HG02970 (cell line): ENCODE data around the gene FES.
"Not testable (repeated sequence)": the region's sequence is repeated elsewhere in the genome, so short reads cannot be mapped to it uniquely, and the experiment has no call there.

Source experiments
- ATAC-seq: cut with Tn5 transposase; IDR thresholded peaks from one replicate; pipeline ENCODE4 v1.9.1; 2021; ENCODE audit warnings: mild to moderate bottlenecking, moderate library complexity, moderate number of reproducible peaks; ENCODE audit not compliant: unreplicated experiment, low FRiP score

FES gene

DNA sequence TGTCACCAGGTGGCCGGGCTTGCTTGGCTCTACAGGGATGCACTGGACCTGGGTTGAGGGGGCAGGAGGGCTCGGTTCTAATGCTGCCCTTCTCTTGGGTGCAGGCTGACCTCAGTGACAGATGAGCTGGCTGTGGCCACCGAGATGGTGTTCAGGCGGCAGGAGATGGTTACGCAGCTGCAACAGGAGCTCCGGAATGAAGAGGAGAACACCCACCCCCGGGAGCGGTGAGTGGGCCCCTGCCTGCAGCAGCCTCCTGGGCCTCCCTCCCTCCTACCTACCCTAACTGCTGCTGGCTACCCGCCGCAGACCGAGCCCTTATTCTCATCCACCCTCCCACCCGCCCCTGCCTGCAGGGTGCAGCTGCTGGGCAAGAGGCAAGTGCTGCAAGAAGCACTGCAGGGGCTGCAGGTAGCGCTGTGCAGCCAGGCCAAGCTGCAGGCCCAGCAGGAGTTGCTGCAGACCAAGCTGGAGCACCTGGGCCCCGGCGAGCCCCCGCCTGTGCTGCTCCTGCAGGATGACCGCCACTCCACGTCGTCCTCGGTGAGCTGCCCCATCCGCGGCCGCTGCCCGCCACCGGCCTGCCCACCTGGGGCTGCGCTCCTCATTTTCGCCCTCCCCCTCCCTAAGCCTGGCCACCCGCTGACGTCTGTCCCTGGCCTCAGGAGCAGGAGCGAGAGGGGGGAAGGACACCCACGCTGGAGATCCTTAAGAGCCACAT is 5.6 kb downstream of the FES start:
- no peak for ATAC-seq

DNA sequence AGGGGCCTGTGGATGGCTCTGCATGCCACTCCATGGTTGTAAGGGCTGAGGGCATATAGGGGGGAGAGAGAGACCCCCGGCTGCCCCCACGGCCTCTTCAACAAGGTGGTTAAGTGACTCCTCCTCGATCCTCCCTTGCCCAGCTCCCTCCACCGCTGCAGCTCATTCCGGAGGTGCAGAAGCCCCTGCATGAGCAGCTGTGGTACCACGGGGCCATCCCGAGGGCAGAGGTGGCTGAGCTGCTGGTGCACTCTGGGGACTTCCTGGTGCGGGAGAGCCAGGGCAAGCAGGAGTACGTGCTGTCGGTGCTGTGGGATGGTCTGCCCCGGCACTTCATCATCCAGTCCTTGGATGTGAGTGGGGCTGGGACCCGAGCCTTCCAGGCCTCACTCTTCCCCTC is 6.5 kb downstream of the FES start:
- ATAC-seq: no peak

- no peak for ATAC-seq
Measured at GRCh38 chr15:90891346-90891949, 7.1 kb downstream of the FES start.

DNA sequence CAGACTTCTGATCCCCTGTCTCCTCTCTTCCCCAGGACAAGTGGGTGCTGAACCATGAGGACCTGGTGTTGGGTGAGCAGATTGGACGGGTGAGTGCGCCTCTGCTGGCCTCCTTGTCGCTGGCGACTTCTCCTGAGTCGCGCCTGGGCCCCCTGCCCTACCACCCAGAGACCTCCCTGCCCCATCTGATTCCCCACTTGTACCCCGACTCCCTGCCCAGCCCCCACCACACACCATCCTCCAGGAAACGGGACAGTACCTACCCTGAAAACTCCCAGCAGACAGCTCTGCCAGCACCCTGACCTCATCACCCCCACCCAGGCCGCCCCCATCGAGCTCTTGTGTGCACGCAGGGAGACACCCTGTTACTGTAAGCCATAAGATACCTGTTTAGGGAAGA is 7.7 kb downstream of the FES start:
- no peak for ATAC-seq

DNA sequence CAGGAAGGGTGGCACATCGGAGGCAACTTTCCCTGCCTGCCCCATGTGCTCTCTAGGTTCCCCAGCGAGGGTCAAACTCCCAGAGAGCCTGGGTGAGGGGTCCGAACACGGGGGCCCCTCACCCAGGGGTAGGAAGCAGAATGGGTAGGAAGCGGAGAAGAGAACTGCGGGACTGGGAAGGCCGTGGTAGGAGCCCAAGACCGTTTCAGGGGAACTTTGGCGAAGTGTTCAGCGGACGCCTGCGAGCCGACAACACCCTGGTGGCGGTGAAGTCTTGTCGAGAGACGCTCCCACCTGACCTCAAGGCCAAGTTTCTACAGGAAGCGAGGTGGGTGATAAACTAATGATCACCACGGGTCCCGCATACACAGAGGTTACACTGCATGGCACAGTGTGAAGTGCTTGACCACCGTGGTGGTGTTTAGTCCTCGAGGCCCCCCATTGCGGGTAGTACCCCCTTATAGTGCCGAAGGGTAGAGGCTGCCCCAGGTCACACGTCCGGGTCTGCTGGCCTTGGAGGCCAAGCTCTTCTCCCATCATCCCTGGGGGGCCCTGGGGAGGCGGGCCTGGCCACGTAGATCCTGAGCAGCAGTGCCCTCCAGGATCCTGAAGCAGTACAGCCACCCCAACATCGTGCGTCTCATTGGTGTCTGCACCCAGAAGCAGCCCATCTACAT is 8.3 kb downstream of the FES start:
- no peak for ATAC-seq

DNA sequence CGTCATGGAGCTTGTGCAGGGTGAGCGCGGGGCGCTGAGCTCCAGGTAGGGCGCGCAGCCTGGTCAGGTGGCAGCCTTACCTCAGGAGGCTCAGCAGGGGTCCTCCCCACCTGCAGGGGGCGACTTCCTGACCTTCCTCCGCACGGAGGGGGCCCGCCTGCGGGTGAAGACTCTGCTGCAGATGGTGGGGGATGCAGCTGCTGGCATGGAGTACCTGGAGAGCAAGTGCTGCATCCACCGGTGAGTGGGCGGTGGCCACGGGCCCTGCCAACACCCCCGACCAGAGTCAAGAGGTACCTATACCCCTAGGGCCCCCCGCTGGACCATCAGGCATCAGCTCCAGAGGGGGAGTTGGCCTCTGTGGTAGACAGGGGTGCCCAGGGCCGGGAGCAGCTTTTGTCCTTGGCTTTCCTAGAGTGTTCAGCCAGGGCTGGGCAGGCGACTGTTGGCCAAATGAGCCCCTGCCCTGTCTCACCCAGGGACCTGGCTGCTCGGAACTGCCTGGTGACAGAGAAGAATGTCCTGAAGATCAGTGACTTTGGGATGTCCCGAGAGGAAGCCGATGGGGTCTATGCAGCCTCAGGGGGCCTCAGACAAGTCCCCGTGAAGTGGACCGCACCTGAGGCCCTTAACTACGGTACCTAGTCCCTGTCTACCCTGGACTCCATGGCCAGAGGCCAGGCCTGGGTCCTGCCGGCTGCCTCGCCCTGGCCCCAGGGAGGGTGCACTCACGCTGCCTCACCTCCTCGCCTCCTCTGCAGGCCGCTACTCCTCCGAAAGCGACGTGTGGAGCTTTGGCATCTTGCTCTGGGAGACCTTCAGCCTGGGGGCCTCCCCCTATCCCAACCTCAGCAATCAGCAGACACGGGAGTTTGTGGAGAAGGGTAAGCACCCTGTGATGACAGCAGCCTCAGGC is 9.1 kb downstream of the FES start:
- no peak for ATAC-seq

GRCh38 chr15:90895571-90896117 is 11.3 kb downstream of the FES start:
- no peak for ATAC-seq

GRCh38 chr15:90897131-90897655 is 12.9 kb downstream of the FES start:
- ATAC-seq: not testable (repeated sequence)

GRCh38 chr15:90901175-90902039 is 17.1 kb downstream of the FES start:
- ATAC-seq: no peak

DNA sequence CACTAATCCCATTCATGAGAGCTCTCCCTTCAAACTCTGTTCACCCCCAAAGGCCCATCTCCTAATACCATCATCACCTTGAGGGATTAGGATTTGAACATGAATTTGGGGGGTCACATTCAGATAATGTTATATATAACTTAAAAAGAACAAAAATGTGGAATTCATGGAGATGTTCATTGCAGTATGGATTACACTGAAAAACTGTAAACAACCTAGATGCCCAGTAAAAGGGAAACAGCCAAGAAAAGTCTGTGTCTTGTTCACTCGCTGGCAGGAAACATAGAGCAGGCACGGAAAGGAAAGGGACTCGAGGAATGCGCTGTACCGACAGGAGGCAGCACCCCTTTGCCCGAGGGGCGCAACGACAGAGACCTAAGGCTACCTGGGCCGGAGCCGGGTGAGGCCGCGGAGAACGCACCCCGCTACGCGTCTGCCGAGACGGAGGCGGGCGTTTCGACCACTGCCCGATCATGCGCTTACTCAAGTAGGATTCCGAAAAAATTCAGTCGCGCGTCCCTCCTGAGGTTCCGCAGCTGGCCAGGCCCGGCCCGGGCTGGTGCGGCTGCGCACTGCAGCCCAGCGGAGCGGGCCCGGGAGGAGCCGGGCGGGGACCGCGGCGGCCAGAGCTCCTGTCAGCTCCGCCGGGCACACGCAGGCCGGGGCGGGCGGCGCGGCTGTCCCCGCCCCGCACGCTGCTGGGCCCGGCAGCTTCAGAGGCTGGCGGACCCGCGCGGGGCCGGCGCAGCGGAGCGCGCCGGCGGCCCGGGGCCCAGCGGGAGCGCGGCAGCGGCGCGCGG is 17.9 kb downstream of the FES start:
- peak; percentile 76 for ATAC-seq

DNA sequence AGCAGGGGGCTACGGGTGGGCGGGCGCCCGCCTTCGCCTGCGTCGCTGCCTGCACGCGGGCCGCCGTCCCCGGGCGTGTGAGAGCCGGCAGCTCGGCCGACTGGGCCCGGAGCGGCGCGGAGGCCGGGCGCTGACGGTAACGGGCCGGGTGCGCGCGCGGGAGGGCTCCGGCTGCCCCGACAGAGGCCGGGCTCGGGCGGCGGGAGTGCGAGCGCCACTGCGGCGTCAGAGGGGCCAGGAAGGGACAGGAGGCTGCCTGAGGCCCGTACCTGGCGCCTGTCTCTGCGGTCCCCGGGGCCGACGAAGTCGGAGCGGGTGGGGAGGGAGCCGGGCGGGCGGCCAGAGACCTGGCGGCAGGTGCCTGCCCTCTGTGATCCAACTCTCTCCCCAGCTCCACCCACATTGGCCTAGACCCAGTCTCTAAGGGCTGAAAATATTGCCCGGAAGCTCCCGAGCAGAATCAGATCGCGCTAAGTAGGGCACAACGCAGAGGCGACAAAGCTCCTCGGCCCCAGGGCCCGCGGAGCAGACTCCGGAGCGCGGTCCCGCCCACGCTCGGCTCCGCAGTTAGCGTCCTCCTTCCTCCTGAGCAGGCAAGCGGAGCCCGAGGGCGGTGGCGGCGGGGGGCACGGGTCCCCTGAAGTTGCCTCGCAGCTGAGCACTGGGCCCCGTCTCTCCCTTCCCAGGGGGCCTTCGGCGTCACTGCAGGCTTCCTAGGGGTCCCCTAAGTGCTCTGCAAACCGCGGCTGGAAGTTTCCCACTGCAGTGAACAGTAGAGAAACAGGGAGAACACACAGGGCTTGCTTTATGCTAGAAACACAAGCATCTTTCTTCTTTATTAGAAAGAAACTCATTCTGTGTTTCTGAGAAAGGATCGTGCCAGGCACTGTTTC is 18.8 kb downstream of the FES start, which contains the start of gene MAN2A2:
Gene MAN2A2, plus strand, starts transcription at position 463 of the 893 bp plus-strand sequence. CDS start 906 bp downstream, outside the sequence.
- ATAC-seq: peak; percentile 40

DNA sequence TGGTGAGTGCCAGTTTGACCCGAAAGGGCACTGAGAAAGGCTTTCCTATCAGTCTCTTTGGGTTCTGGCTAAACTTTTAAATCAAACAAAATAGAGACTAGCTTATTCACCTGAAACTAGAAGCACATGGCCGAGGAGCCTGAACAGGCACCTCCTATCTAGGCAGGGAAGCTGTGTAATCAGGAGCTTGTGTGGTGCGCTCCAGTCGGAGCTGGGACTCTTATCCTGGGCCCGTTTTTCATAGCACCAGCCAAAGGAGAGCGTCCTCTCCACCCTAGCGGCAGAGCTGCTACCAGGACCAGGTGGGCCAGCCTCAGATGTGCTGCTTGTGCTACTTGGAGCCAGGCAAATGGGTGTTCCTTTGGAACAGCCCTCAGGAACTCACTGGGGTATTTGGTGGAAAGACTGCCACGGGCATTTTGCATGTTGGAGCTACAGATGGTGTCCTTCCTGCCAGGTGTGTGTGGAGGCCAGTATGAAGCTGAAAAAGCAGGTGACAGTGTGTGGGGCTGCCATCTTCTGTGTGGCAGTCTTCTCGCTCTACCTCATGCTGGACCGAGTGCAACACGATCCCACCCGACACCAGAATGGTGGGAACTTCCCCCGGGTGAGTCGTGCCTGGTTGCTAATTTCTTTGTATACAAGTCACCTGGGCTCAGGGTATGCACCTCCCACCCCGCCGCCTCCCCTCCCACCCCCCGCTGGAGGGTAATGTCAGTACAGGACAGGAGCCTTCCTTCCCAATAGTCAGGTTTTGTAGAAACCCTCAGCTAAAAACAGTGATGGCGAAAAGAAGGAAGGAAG is 19.6 kb downstream of the FES start:
- no peak for ATAC-seq

DNA sequence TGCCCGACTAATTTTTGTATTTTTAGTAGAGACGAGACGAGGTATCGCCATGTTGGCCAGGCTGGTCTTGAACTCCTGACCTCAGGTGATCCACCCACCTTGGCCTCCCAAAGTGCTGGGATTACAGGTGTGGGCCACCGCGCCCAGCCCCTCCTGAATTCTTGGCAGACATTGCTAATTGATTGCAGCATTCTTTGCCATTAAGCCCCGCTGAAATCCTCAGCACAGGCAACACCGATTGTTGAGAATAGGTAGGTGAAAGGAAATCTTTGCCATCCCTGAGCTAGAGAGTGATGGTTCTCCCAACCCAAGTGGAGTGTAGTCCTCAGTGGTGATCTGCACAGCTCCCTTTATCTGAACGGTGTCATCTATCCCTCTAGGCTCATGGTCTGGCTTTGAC is 20.4 kb downstream of the FES start:
- ATAC-seq: no peak

DNA sequence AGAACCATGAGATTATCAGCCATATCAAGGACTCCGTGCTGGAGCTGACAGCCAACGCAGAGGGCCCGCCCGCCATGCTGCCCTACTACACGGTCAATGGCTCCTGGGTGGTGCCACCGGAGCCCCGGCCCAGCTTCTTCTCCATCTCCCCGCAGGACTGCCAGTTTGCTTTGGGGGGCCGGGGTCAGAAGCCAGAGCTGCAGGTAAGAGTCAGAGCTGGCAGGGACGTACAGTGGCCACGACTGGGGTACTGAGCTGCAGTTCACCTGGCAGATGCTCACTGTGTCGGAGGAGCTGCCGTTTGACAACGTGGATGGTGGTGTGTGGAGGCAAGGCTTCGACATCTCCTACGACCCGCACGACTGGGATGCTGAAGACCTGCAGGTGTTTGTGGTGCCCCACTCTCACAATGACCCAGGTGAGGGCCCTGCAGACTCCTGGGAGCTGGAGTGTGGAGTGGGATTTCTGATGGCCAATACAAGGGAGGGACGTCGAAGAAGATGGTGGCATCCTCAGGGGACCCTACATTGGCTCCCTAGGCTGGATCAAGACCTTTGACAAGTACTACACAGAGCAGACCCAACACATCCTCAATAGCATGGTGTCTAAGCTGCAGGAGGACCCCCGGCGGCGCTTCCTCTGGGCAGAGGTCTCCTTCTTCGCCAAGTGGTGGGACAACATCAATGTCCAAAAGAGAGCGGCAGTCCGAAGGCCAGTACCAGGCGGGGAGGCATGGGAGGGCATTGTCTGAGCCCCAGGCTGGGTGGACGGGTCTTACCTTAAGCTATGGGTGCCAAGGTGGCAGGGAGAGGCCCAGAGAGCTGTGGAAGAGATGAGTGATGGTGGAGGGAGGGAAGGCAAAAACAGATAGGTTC is 21.2 kb downstream of the FES start:
- ATAC-seq: no peak

- no peak for ATAC-seq
Measured at GRCh38 chr15:90906181-90906849, 22.0 kb downstream of the FES start.
